Neural crest cell (in vitro differentiated cells): ENCODE results near the gene BMP7. TPM values are rescaled to one million over a fixed set of nuclear protein-coding genes. Genes with fewer than 3 reads are reported as not detected.

ENCODE experiments used
- DNase-seq: peaks from one replicate; pipeline ENCODE4 v3.0.0; 2021; ENCODE audit warnings: low read depth, mixed read lengths, low spot score
- H3K27ac Mint-ChIP-seq: one replicate; pipeline ENCODE4 v1.8.0; 2021; ENCODE audit warnings: mild to moderate bottlenecking, mixed read lengths; ENCODE audit not compliant: unreplicated experiment
- H3K27me3 Mint-ChIP-seq: 2 replicates; pipeline ENCODE4 v1.8.0; 2021; ENCODE audit warnings: low read depth, mild to moderate bottlenecking, mixed read lengths
- H3K36me3 Mint-ChIP-seq: 2 replicates; pipeline ENCODE4 v1.8.0; 2021; ENCODE audit warnings: low read depth, mild to moderate bottlenecking, mixed read lengths
- H3K4me1 Mint-ChIP-seq: 2 replicates; pipeline ENCODE4 v1.8.0; 2021; ENCODE audit warnings: mixed read lengths
- H3K4me3 Mint-ChIP-seq: one replicate; pipeline ENCODE4 v1.8.0; 2021; ENCODE audit warnings: mild to moderate bottlenecking, mixed read lengths
- H3K9me3 Mint-ChIP-seq: 2 replicates; pipeline ENCODE4 v1.8.0; 2021; ENCODE audit warnings: mixed read lengths
- total RNA-seq: library from RNA; stranded (reverse); gene quantifications from 2 replicates; pipeline ENCODE4 v1.2.1, GENCODE V29; 2021
- TF ChIP-seq, protein P1 (sequence below): fragments of 200-600 bp; sonication (generic); conservative IDR thresholded peaks from 2 replicates; pipeline ENCODE4 v1.5.0; 2021; ENCODE audit warnings: antibody characterized with exemption, mild to moderate bottlenecking

The BMP7 gene
- total RNA-seq, 1 donor from 2014 or later = 13.8 TPM

DNA sequence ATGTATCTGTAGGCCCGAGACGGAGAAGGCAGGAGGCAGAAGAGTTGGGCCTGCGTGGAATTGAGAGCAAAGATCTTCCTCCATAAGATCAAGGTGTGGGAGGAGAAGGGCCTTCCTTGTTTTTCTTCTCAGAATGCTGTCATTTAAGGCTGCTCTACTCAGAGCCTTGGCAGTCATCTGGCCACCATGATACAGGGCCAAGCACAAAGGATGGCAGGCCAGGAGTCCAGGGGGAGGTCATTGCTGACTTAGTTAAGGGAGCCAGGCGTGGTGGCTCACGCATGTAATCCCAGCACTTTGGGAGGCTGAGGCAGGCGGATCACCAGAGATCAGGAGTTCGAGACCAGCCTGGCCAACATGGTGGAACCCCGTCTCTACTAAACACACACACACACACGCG lies 137.1 kb downstream of the BMP7 start:
- TF ChIP-seq, protein P1, sequence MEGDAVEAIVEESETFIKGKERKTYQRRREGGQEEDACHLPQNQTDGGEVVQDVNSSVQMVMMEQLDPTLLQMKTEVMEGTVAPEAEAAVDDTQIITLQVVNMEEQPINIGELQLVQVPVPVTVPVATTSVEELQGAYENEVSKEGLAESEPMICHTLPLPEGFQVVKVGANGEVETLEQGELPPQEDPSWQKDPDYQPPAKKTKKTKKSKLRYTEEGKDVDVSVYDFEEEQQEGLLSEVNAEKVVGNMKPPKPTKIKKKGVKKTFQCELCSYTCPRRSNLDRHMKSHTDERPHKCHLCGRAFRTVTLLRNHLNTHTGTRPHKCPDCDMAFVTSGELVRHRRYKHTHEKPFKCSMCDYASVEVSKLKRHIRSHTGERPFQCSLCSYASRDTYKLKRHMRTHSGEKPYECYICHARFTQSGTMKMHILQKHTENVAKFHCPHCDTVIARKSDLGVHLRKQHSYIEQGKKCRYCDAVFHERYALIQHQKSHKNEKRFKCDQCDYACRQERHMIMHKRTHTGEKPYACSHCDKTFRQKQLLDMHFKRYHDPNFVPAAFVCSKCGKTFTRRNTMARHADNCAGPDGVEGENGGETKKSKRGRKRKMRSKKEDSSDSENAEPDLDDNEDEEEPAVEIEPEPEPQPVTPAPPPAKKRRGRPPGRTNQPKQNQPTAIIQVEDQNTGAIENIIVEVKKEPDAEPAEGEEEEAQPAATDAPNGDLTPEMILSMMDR = no peak
- H3K9me3 Mint-ChIP-seq = no peaks in the 10 kb centered on the region
- H3K4me3 Mint-ChIP-seq = no peak overlapping the region
- no peak for DNase-seq
- no peaks in the 10 kb centered on the region for H3K27me3 Mint-ChIP-seq
- H3K36me3 Mint-ChIP-seq = no peaks in the 10 kb centered on the region
- peaks cover 24% of the 10 kb centered on the region for H3K4me1 Mint-ChIP-seq
- H3K27ac Mint-ChIP-seq = no peak overlapping the region

DNA sequence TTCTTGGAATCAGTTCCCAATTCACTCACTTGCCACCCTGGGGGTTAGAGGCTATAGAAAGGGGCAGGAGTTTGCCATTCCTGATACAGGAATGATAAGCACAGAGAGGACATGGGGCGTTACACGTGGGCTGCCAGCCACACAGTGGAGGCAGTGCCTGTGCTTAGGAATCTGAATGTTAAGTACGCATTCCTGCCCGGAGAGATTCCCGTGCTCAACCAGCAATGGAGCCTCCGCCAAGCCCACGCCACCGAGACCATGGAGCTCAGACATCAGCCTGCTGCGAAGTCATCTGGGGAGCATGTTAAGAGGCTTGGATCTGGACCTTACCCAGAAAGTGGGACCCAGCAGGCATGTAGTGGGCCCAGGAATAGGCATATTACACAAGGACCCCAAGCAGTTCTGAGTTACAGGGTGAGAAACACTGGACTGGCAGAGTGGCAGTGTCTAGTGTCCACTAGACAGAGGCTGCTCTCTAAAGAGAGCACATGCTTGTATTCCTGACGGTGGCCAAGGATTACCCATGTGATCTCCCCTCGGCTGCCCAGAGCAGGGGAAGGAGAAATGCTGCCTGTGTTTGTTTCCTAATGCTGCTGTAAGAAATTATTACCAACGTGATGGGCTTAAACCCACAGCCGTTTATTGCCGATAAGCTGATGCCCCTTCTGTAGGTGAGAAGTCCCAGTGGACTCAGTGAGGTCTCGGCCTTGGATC lies 138.2 kb downstream of the BMP7 start:
- DNase-seq = no peak
- TF ChIP-seq, protein P1 = no peak
- Mint-ChIP-seq H3K27me3 (no peaks in the 10 kb centered on the region), H3K36me3 (no peaks in the 10 kb centered on the region), H3K4me3 (no peak overlapping the region), H3K9me3 (no peaks in the 10 kb centered on the region), H3K27ac (no peak overlapping the region), H3K4me1 (peaks cover 17% of the 10 kb centered on the region)

DNA sequence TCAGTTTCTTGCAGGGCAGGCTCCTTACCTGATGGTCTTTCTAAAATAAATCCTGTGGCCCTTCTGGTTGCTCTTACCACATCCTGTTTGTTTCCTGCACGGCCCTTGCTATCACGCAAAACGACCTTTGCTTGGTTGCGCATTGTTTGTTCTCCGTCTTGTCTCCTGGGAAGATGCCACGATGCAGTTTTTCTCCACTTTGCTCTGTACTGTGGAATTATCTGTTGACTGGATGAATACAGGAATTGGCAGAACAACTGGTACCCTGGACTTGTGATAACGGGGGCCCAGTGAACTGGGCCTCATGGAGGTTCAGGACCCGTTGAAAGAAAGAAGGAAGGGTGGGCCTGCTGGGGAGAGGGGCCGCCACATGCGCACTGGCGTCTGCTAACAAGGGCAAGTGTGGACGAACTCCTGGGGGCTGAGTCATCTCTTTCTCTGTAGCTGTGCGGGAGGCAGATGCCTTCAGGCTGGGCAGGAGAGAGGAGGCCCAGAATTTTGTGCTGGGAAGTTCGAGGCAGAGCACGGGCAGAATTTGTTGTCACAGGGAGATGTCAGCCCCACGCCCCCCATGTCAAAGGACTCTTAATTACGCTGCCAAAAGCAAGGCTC lies 139.9 kb downstream of the BMP7 start:
- Mint-ChIP-seq H3K4me3 (no peak overlapping the region), H3K27me3 (no peaks in the 10 kb centered on the region), H3K36me3 (no peaks in the 10 kb centered on the region), H3K4me1 (peaks cover 28% of the 10 kb centered on the region), H3K27ac (no peak overlapping the region), H3K9me3 (no peaks in the 10 kb centered on the region)
- TF ChIP-seq, protein P1 = no peak
- no peak for DNase-seq

DNA sequence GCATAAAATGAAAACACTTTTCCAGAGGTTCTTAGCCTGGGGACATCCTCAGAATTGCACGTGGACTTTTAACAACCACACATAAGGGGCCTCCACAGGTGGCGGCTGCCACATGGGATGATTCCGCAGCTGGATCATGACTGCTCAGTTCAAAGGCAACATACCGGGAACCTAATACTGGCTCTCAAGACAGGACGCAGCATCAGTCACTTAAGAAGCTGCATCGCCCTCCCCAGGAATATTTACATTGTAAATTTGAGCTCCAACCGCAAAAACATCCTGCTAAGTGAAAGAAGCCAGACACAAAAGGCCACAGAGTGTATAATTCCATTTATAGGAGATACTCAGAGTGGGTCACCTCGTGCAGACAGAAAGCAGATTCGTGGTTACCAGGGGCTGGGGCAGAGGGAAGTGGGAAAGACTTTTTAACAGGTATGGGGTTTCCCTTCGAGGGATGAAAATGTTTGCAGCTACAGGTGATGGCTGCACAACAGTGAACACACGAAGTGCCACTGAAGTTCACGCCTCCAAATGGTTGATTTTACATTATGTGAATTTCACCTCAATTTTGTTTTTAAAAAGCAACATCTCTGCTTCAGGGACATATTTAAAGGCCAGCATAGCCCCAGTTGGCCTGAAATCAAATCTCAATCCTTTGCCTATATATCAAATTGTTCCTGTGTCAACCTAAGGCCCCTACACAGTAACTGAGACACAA lies 141.5 kb downstream of the BMP7 start:
- Mint-ChIP-seq H3K4me1 (peaks cover 28% of the 10 kb centered on the region), H3K27ac (no peak overlapping the region)

DNA sequence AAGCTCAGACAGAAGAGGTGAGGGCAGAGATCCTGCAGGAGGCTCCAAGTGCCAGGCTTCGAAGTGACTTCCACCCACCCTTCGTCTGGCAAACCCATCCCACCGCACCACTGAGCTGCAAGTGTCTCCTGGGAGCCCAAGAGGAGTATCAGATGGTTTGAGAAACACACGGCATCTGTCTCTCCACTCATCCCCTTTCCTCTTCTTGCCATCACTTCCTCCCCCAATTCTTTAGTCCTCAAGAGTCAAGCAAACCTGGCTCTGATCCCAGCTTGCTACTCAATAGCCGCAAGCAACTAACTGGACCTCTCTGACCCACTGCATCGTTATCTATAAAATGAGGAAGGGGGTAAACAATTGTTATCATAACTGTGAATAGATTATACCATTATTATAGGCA lies 142.1 kb downstream of the BMP7 start:
- Mint-ChIP-seq H3K27me3 (no peaks in the 10 kb centered on the region), H3K4me3 (no peak overlapping the region), H3K9me3 (no peaks in the 10 kb centered on the region), H3K27ac (no peak overlapping the region), H3K4me1 (peaks cover 28% of the 10 kb centered on the region), H3K36me3 (no peaks in the 10 kb centered on the region)
- DNase-seq = no peak
- TF ChIP-seq, protein P1 = no peak

More for the DNA sequence above, 141.5 kb downstream of the BMP7 start:
- H3K27me3 Mint-ChIP-seq = no peaks in the 10 kb centered on the region
- H3K36me3 Mint-ChIP-seq = no peaks in the 10 kb centered on the region
- no peak overlapping the region for H3K4me3 Mint-ChIP-seq
- no peak for DNase-seq
- TF ChIP-seq, protein P1 = no peak
- H3K9me3 Mint-ChIP-seq = no peaks in the 10 kb centered on the region
